Hepatic stellate cell (primary cell): ENCODE data around the gene PTK6.

Experiments used
- DNase-seq: peaks from one replicate; pipeline ENCODE4 v3.0.0; 2011; ENCODE audit warnings: low spot score

Gene PTK6

GRCh38 chr20:63557481-63557891 lies 20.3 kb upstream of the PTK6 start:
- DNase-seq, result no peak

GRCh38 chr20:63556873-63557478 lies 19.8 kb upstream of the PTK6 start:
- DNase-seq, result no peak

- no peak for DNase-seq
These were observed 18.6 kb upstream of the PTK6 start for GRCh38 chr20:63555661-63556381.

- DNase-seq, result no peak
These were observed 17.4 kb upstream of the PTK6 start for GRCh38 chr20:63554361-63555278.

- no peak for DNase-seq
These were observed 16.7 kb upstream of the PTK6 start, which contains the start of gene FNDC11 for GRCh38 chr20:63553933-63554290. Gene FNDC11 (plus strand): TSS chr20:63554159. CDS start chr20:63555664, 1,505 bp downstream.

- peak; percentile 85 for DNase-seq
These were observed 16.2 kb upstream of the PTK6 start for GRCh38 chr20:63553251-63553932.

- DNase-seq, result no peak
These were observed 15.5 kb upstream of the PTK6 start for GRCh38 chr20:63552481-63553249.

GRCh38 chr20:63551068-63551467 lies 13.9 kb upstream of the PTK6 start:
- no peak for DNase-seq

- DNase-seq, result no peak
These were observed 12.6 kb upstream of the PTK6 start for GRCh38 chr20:63549679-63550282.

- DNase-seq, result no peak
These were observed 11.8 kb upstream of the PTK6 start for GRCh38 chr20:63549019-63549418.

GRCh38 chr20:63548542-63548941 lies 11.4 kb upstream of the PTK6 start:
- no peak for DNase-seq

GRCh38 chr20:63547725-63548480 lies 10.7 kb upstream of the PTK6 start, which contains the start of gene SRMS:
Gene SRMS (minus strand): TSS chr20:63547749. CDS start chr20:63547463, 286 bp downstream.
- DNase-seq, result no peak

- no peak for DNase-seq
These were observed 10.0 kb upstream of the PTK6 start for GRCh38 chr20:63546956-63547724.

- no peak for DNase-seq
These were observed 9.2 kb upstream of the PTK6 start for GRCh38 chr20:63546256-63546955.

GRCh38 chr20:63545814-63546213 lies 8.6 kb upstream of the PTK6 start:
- DNase-seq, result no peak

GRCh38 chr20:63544958-63545516 lies 7.9 kb upstream of the PTK6 start:
- DNase-seq, result no peak

GRCh38 chr20:63544241-63544957 lies 7.2 kb upstream of the PTK6 start:
- DNase-seq, result no peak

GRCh38 chr20:63543733-63544132 lies 6.6 kb upstream of the PTK6 start:
- no peak for DNase-seq
